ENCODE data around the gene TPD52L2.

DNA sequence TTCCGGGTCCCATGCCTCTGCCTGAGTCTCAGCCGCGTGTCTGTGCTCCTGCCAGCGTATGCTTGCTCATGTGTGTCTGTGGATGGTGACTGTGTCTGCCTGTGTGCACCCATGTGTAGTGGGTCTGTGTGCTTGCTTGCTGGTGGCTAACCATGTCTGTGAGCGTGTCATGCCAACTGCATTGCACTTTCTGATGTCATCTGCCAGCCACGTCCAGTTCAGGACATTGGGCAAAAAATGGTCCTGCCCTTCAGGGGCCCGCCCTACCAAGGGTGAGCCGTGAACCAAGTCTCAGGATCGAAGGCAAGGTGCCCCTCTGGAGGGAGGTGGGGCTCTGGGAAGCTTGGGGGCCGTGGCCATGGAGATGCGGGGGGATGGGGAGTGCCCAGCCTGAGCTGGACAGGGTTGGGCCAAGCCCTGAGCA lies 24.7 kb upstream of the TPD52L2 start:
- TF ChIP-seq, protein P1, sequence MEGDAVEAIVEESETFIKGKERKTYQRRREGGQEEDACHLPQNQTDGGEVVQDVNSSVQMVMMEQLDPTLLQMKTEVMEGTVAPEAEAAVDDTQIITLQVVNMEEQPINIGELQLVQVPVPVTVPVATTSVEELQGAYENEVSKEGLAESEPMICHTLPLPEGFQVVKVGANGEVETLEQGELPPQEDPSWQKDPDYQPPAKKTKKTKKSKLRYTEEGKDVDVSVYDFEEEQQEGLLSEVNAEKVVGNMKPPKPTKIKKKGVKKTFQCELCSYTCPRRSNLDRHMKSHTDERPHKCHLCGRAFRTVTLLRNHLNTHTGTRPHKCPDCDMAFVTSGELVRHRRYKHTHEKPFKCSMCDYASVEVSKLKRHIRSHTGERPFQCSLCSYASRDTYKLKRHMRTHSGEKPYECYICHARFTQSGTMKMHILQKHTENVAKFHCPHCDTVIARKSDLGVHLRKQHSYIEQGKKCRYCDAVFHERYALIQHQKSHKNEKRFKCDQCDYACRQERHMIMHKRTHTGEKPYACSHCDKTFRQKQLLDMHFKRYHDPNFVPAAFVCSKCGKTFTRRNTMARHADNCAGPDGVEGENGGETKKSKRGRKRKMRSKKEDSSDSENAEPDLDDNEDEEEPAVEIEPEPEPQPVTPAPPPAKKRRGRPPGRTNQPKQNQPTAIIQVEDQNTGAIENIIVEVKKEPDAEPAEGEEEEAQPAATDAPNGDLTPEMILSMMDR (conservative IDR thresholded peaks at IDR 0.05): no peak
- no peak for TF ChIP-seq EZH2 (IDR thresholded peaks at IDR 0.05; ENCODE audit: low read depth)
